Left lung (tissue), 10 donors: ENCODE results near the gene GJA3. TPM values are rescaled to one million over a fixed set of nuclear protein-coding genes. Genes with fewer than 3 reads are reported as not detected.

Experiments used
- ATAC-seq: fragments of 200-7000 bp; cut with Tn5 transposase; one replicate; pipeline ENCODE4 v1.9.1; 2020; ENCODE audit warnings: moderate library complexity
- DNase-seq, 4 donors: peaks; one replicate each; pipeline ENCODE4 v3.0.0-alpha.2; 2013 to 2020
- H3K27ac ChIP-seq, 2 donors: fragments of 200-600 bp; sonication (generic) in 1 of 2; one replicate each; pipeline versions ENCODE4 v1.5.0 to v1.8.0; 2020 to 2021
- H3K27me3 ChIP-seq, 2 donors: fragments of 200-600 bp; sonication (generic) in 1 of 2; one replicate each; pipeline versions ENCODE4 v1.5.0 to v1.8.0; 2020 to 2021
- H3K36me3 ChIP-seq, 2 donors: fragments of 200-600 bp; sonication (generic) in 1 of 2; one replicate each; pipeline versions ENCODE4 v1.5.0 to v1.8.0; 2020 to 2021
- H3K4me1 ChIP-seq, 2 donors: fragments of 200-600 bp; one replicate each; pipeline ENCODE4 v1.8.0; 2021
- H3K4me3 ChIP-seq, 2 donors: fragments of 200-600 bp; sonication (generic) in 1 of 2; one replicate each; pipeline versions ENCODE4 v1.5.0 to v1.8.0; 2020 to 2021; ENCODE audit warnings: mild to moderate bottlenecking in 1 of 2
- H3K9me3 ChIP-seq, 2 donors: fragments of 200-600 bp; sonication (generic) in 1 of 2; one replicate each; pipeline versions ENCODE4 v1.5.0 to v1.8.0; 2020 to 2021
- CTCF ChIP-seq, 2 donors: fragments of 200-600 bp; sonication (generic) in 1 of 2; IDR thresholded peaks; one replicate each; pipeline versions ENCODE4 v1.5.0 to v1.8.0; 2021; ENCODE audit warnings: antibody characterized with exemption in 2 of 2
- intact Hi-C, 2 donors: fragments of 100-400 bp; cut with DNase I; formaldehyde crosslinking; loops; one replicate each; pipeline versions ENCODE4 v1.11.2 to v1.14.2; 2022
- polyA plus RNA-seq, 6 donors: library from polyadenylated mRNA; unstranded; fragments of 120-200 nt; gene quantifications; one replicate each; pipeline ENCODE4 v1.2.1, GENCODE V29; 2013; ENCODE audit not compliant: insufficient read length in 6 of 6
- total RNA-seq, 2 donors: library from RNA; stranded (reverse); fragmentation: NEBNext Ultra II Directional; extraction: Animal tissue kit (Norgen Biotek cat#: 25700); gene quantifications; one replicate each; pipeline ENCODE4 v1.2.1, GENCODE V29; 2021
- donor health status: DM: no; HTN: yes; CAD: no.
- donor health status: DM: no; HTN: no; CAD: no.

The GJA3 gene
- total and polyA plus RNA-seq, 8 donors, result 0.06 to 0.31 (median 0.11) TPM

- DNase-seq (no peak), ATAC-seq (no peak)
- Histone ChIP-seq H3K4me3 (no peak overlapping the region), H3K36me3 (no peaks in the 10 kb centered on the region), H3K27ac (no peak overlapping the region), H3K27me3 (peaks cover 55 to 95% of the 10 kb centered on the region in 2 donors), H3K4me1 (no peaks in the 10 kb centered on the region), H3K9me3 (no peaks in the 10 kb centered on the region)
- intact Hi-C loops, result no loop called here
- TF ChIP-seq CTCF (IDR thresholded peaks at IDR 0.05), result no peak
Measured at GRCh38 chr13:20141238-20142022, 19.4 kb downstream of the GJA3 start.

- TF ChIP-seq CTCF (IDR thresholded peaks at IDR 0.05), result no peak
- Histone ChIP-seq H3K27ac (no peak overlapping the region), H3K4me3 (no peak overlapping the region), H3K27me3 (peaks cover 59 to 95% of the 10 kb centered on the region in 2 donors), H3K36me3 (no peaks in the 10 kb centered on the region), H3K9me3 (no peaks in the 10 kb centered on the region), H3K4me1 (no peaks in the 10 kb centered on the region)
- intact Hi-C loops, result no loop called here
- DNase-seq, result no peak
- peak; percentile 62 for ATAC-seq
Measured at GRCh38 chr13:20140487-20140886, 20.4 kb downstream of the GJA3 start.

- TF ChIP-seq CTCF (IDR thresholded peaks at IDR 0.05), result no peak
- intact Hi-C loops, result no loop called here
- DNase-seq (no peak), ATAC-seq (no peak)
- H3K9me3 ChIP-seq, result no peaks in the 10 kb centered on the region
- no peak overlapping the region for H3K4me3 ChIP-seq
- H3K4me1 ChIP-seq, result no peaks in the 10 kb centered on the region
- no peak overlapping the region for H3K27ac ChIP-seq
- peaks cover 53 to 91% of the 10 kb centered on the region in 2 donors for H3K27me3 ChIP-seq
- no peaks in the 10 kb centered on the region for H3K36me3 ChIP-seq
Measured at GRCh38 chr13:20137875-20138274, 23.0 kb downstream of the GJA3 start.

- intact Hi-C loops, result no loop called here
- peak in 1 of 4 donors; percentile 87 for DNase-seq
- no peak overlapping the region for H3K4me3 ChIP-seq
- H3K9me3 ChIP-seq, result no peaks in the 10 kb centered on the region
- H3K27me3 ChIP-seq, result peaks cover 44 to 90% of the 10 kb centered on the region in 2 donors
- peak; percentile 94 for ATAC-seq
- no peaks in the 10 kb centered on the region for H3K36me3 ChIP-seq
- TF ChIP-seq CTCF (IDR thresholded peaks at IDR 0.05), result peak in 1 of 2 donors; percentile 14
- no peak overlapping the region for H3K27ac ChIP-seq
- no peaks in the 10 kb centered on the region for H3K4me1 ChIP-seq
Measured at GRCh38 chr13:20136781-20137703, 23.8 kb downstream of the GJA3 start.

- DNase-seq (no peak), ATAC-seq (no peak)
- Histone ChIP-seq H3K9me3 (no peaks in the 10 kb centered on the region), H3K4me1 (no peaks in the 10 kb centered on the region), H3K36me3 (no peaks in the 10 kb centered on the region), H3K4me3 (no peak overlapping the region), H3K27me3 (peaks cover 26 to 84% of the 10 kb centered on the region in 2 donors), H3K27ac (no peak overlapping the region)
- TF ChIP-seq CTCF (IDR thresholded peaks at IDR 0.05), result no peak
- intact Hi-C loops, result no loop called here
Measured at GRCh38 chr13:20134732-20135131, 26.1 kb downstream of the GJA3 start.
